ENCODE results near the gene BTBD9.

- no peak for TF ChIP-seq EZH2 (IDR thresholded peaks at IDR 0.05; ENCODE audit: low read depth)
- no peak for TF ChIP-seq CTCF (conservative IDR thresholded peaks at IDR 0.05)
Measured at GRCh38 chr6:38262026-38262425, 377.7 kb downstream of the BTBD9 start.

Measured in PC-9 (cell line).